Measurements from ENCODE around the gene AHSG. TPM values are rescaled to one million over a fixed set of nuclear protein-coding genes. Genes with fewer than 3 reads are reported as not detected.

AHSG gene
- total and polyA plus RNA-seq, 2 experiments from 2014 or later = 0.10 to 0.18 TPM

DNA sequence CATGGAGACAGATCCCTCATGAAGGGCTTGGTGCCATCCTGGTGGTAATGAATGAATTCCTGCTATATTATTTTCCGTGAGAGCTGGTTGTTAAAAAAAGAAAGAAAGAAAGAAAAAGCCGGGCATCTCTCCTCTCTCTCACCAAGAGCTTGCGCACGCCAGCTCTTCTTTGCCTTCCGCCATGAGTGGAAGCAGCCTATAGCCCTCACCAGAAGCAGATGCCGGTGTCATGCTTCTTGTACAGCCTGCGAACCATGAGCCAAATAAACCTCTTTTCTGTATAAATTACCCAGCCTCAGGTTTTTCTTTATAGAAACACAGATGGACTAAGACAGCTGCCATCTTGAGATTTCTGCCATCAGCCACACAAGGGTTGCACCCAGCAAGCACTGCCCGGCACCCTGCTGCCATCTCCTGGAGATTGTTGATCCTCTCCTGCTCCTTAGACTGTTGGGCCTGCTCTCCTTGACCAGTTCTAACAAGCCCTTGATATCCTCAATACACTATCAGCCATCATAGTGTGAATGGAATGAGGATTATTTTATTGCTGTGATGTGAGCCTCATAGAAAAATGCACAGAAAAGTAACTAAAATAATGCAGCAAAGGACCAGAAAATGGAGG lies 3.5 kb upstream of the AHSG start:
- Mint-ChIP-seq H3K27me3 (ENCODE audit: insufficient read depth, low read depth, poor library complexity) (no peaks in the 10 kb centered on the region), H3K4me3 (no peak overlapping the region), H3K4me1 (peaks cover 1% of the 10 kb centered on the region; the same call in 1 of the 3 replicates), H3K27ac (no peak overlapping the region), H3K9me3 (no peaks in the 10 kb centered on the region), H3K36me3 (ENCODE audit: low read depth) (no peaks in the 10 kb centered on the region)
- H3K27me3 ChIP-seq (ENCODE audit: insufficient read depth) = no peaks in the 10 kb centered on the region
- no peak overlapping the region for H3K4me3 ChIP-seq
- H4K20me1 ChIP-seq (replicated peaks; ENCODE audit: insufficient read depth) = no peaks in the 10 kb centered on the region
- H3F3A ChIP-seq (replicated peaks; ENCODE audit: low read depth) = no peaks in the 10 kb centered on the region
- no peaks in the 10 kb centered on the region for H3K79me2 ChIP-seq (replicated peaks; ENCODE audit: insufficient read depth)
- H3K27ac ChIP-seq (ENCODE audit: low read depth) = no peak overlapping the region
- TF ChIP-seq STAT1 (IDR thresholded peaks at IDR 0.05; ENCODE audit: unreplicated experiment) = no peak
- TF ChIP-seq, protein P1, sequence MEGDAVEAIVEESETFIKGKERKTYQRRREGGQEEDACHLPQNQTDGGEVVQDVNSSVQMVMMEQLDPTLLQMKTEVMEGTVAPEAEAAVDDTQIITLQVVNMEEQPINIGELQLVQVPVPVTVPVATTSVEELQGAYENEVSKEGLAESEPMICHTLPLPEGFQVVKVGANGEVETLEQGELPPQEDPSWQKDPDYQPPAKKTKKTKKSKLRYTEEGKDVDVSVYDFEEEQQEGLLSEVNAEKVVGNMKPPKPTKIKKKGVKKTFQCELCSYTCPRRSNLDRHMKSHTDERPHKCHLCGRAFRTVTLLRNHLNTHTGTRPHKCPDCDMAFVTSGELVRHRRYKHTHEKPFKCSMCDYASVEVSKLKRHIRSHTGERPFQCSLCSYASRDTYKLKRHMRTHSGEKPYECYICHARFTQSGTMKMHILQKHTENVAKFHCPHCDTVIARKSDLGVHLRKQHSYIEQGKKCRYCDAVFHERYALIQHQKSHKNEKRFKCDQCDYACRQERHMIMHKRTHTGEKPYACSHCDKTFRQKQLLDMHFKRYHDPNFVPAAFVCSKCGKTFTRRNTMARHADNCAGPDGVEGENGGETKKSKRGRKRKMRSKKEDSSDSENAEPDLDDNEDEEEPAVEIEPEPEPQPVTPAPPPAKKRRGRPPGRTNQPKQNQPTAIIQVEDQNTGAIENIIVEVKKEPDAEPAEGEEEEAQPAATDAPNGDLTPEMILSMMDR (conservative IDR thresholded peaks at IDR 0.05; ENCODE audit: low read depth in 2 of 2) = peak in 1 of 2 experiments; percentile 54; a peak in 2 of 4 replicates
- no peak overlapping the region for H3K4me2 ChIP-seq
- ATAC-seq = peak; percentile 26; the same call in 1 of the 3 replicates
- H3K36me3 ChIP-seq (ENCODE audit: insufficient read depth) = no peaks in the 10 kb centered on the region
- no peak overlapping the region for H2AFZ ChIP-seq
- peak; percentile 18 for DNase-seq (ENCODE audit: low spot score)
- no peaks in the 10 kb centered on the region for H3K4me1 ChIP-seq (ENCODE audit: insufficient read depth)
- no peaks in the 10 kb centered on the region for H3K9me2 ChIP-seq (ENCODE audit: insufficient read depth)

DNA sequence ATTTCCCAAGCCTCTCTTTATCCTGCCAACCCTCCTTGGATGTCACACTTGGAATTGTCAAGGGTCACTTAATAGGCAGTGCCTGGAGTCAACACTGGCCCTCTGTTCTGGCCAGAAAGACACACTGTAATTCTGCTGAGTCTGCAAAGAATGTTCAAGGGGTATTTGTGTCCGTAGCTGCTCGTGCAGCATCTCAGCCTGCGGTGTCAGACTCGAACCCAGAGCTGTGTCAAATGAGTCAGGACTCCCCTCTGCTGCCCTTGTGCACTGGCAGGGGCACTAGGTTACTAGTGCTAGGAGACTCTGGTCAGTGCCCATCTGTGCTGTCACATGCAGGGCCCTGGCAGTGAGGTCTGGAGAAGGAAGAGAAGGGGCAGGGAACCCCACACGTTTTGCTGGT lies 795 bp upstream of the AHSG start:
- TF ChIP-seq ZNF114 (CRISPR knock-in tag; IDR thresholded peaks at IDR 0.05) (no peak), EZH2phosphoT487 (IDR thresholded peaks at IDR 0.05; ENCODE audit: unreplicated experiment) (no peak), STAT1 (IDR thresholded peaks at IDR 0.05; ENCODE audit: unreplicated experiment) (no peak), NANOG (IDR thresholded peaks at IDR 0.05; ENCODE audit: borderline replicate concordance) (no peak), JUNB (IDR thresholded peaks at IDR 0.05; ENCODE audit: unreplicated experiment) (no peak)
- no peak overlapping the region for H3K4me3 ChIP-seq
- no peak for DNase-seq (ENCODE audit: low spot score)
- no peaks in the 10 kb centered on the region for H4K20me1 ChIP-seq (replicated peaks; ENCODE audit: insufficient read depth)
- no peak overlapping the region for H3K4me2 ChIP-seq
- no peak overlapping the region for H3K27ac Mint-ChIP-seq
- H3K36me3 ChIP-seq (ENCODE audit: insufficient read depth) = no peaks in the 10 kb centered on the region
- H3K9me2 ChIP-seq (ENCODE audit: insufficient read depth) = no peaks in the 10 kb centered on the region
- H3K27me3 ChIP-seq (ENCODE audit: insufficient read depth) = no peaks in the 10 kb centered on the region
- H3K4me1 Mint-ChIP-seq = peaks cover 7% of the 10 kb centered on the region
- peaks cover 6% of the 10 kb centered on the region; the same call in 1 of the 2 replicates for H3K4me1 ChIP-seq (ENCODE audit: insufficient read depth)
- H3K27me3 Mint-ChIP-seq (ENCODE audit: insufficient read depth, low read depth, poor library complexity) = peaks cover 6% of the 10 kb centered on the region
- no peaks in the 10 kb centered on the region for H3F3A ChIP-seq (replicated peaks; ENCODE audit: low read depth)
- no peaks in the 10 kb centered on the region for H3K36me3 Mint-ChIP-seq (ENCODE audit: low read depth)
- no peak for ATAC-seq
- H3K9me3 Mint-ChIP-seq = peaks cover 3% of the 10 kb centered on the region; the same call in 1 of the 3 replicates
- H2AFZ ChIP-seq = no peak overlapping the region
- H3K79me2 ChIP-seq (replicated peaks; ENCODE audit: insufficient read depth) = no peaks in the 10 kb centered on the region
- H3K27ac ChIP-seq (ENCODE audit: low read depth) = no peak overlapping the region
- no peak overlapping the region for H3K4me3 Mint-ChIP-seq

DNA sequence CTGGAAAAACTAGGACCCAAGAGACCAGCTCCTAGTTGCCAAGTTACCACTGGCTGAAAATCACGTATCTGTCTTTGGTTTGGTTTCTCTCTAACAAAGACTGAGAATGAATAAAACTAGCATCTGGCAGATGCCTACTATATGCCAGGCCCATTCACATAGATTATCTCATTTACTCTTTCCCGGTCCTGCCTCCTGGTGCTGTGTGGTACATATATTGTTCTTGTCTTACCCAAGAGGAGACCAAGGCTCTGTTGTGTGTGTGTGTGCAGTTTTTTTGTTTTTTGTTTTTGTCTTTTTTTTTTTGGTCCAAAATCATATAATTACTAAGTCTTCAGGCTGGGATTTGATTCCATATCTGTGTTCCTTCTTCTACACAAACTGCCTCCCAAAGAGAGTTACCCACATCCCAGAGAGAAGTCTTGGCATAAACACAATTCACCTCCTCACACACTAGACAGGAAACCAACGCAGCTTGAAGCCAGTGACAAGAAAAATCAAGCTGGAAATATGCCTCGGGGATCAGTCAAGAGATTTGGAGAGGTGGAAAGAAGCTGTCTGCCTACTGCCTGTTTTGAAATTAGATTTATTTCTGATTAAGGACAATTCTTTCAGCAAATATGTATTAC lies 891 bp downstream of the AHSG start:
- DNase-seq (ENCODE audit: low spot score) = no peak
- peaks cover 15% of the 10 kb centered on the region for H3K27me3 Mint-ChIP-seq (ENCODE audit: insufficient read depth, low read depth, poor library complexity)
- Histone ChIP-seq H3F3A (replicated peaks; ENCODE audit: low read depth) (no peaks in the 10 kb centered on the region), H3K27me3 (ENCODE audit: insufficient read depth) (peaks cover 6% of the 10 kb centered on the region; the same call in 1 of the 2 replicates), H3K4me1 (ENCODE audit: insufficient read depth) (peaks cover 11% of the 10 kb centered on the region), H3K4me2 (no peak overlapping the region), H3K9me2 (ENCODE audit: insufficient read depth) (no peaks in the 10 kb centered on the region), H3K27ac (ENCODE audit: low read depth) (no peak overlapping the region), H3K4me3 (no peak overlapping the region), H4K20me1 (replicated peaks; ENCODE audit: insufficient read depth) (no peaks in the 10 kb centered on the region), H3K36me3 (ENCODE audit: insufficient read depth) (no peaks in the 10 kb centered on the region), H2AFZ (no peak overlapping the region), H3K79me2 (replicated peaks; ENCODE audit: insufficient read depth) (no peaks in the 10 kb centered on the region)
- peaks cover 3% of the 10 kb centered on the region; the same call in 1 of the 3 replicates for H3K9me3 Mint-ChIP-seq
- no peak for ATAC-seq
- no peak overlapping the region for H3K4me3 Mint-ChIP-seq
- H3K27ac Mint-ChIP-seq = no peak overlapping the region
- no peaks in the 10 kb centered on the region for H3K36me3 Mint-ChIP-seq (ENCODE audit: low read depth)
- peaks cover 13% of the 10 kb centered on the region for H3K4me1 Mint-ChIP-seq
- TF ChIP-seq, protein P2, sequence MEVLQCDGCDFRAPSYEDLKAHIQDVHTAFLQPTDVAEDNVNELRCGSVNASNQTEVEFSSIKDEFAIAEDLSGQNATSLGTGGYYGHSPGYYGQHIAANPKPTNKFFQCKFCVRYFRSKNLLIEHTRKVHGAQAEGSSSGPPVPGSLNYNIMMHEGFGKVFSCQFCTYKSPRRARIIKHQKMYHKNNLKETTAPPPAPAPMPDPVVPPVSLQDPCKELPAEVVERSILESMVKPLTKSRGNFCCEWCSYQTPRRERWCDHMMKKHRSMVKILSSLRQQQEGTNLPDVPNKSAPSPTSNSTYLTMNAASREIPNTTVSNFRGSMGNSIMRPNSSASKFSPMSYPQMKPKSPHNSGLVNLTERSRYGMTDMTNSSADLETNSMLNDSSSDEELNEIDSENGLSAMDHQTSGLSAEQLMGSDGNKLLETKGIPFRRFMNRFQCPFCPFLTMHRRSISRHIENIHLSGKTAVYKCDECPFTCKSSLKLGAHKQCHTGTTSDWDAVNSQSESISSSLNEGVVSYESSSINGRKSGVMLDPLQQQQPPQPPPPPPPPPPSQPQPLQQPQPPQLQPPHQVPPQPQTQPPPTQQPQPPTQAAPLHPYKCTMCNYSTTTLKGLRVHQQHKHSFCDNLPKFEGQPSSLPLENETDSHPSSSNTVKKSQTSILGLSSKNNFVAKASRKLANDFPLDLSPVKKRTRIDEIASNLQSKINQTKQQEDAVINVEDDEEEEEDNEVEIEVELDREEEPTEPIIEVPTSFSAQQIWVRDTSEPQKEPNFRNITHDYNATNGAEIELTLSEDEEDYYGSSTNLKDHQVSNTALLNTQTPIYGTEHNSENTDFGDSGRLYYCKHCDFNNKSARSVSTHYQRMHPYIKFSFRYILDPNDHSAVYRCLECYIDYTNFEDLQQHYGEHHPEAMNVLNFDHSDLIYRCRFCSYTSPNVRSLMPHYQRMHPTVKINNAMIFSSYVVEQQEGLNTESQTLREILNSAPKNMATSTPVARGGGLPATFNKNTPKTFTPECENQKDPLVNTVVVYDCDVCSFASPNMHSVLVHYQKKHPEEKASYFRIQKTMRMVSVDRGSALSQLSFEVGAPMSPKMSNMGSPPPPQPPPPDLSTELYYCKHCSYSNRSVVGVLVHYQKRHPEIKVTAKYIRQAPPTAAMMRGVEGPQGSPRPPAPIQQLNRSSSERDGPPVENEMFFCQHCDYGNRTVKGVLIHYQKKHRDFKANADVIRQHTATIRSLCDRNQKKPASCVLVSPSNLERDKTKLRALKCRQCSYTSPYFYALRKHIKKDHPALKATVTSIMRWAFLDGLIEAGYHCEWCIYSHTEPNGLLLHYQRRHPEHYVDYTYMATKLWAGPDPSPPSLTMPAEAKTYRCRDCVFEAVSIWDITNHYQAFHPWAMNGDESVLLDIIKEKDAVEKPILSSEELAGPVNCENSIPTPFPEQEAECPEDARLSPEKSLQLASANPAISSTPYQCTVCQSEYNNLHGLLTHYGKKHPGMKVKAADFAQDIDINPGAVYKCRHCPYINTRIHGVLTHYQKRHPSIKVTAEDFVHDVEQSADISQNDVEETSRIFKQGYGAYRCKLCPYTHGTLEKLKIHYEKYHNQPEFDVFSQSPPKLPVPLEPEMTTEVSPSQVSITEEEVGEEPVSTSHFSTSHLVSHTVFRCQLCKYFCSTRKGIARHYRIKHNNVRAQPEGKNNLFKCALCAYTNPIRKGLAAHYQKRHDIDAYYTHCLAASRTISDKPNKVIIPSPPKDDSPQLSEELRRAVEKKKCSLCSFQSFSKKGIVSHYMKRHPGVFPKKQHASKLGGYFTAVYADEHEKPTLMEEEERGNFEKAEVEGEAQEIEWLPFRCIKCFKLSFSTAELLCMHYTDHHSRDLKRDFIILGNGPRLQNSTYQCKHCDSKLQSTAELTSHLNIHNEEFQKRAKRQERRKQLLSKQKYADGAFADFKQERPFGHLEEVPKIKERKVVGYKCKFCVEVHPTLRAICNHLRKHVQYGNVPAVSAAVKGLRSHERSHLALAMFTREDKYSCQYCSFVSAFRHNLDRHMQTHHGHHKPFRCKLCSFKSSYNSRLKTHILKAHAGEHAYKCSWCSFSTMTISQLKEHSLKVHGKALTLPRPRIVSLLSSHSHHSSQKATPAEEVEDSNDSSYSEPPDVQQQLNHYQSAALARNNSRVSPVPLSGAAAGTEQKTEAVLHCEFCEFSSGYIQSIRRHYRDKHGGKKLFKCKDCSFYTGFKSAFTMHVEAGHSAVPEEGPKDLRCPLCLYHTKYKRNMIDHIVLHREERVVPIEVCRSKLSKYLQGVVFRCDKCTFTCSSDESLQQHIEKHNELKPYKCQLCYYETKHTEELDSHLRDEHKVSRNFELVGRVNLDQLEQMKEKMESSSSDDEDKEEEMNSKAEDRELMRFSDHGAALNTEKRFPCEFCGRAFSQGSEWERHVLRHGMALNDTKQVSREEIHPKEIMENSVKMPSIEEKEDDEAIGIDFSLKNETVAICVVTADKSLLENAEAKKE (CRISPR knock-in tag; IDR thresholded peaks at IDR 0.05) = no peak
- TF ChIP-seq NANOG (IDR thresholded peaks at IDR 0.05; ENCODE audit: borderline replicate concordance) (no peak), ZNF114 (CRISPR knock-in tag; IDR thresholded peaks at IDR 0.05) (no peak), EZH2phosphoT487 (IDR thresholded peaks at IDR 0.05; ENCODE audit: unreplicated experiment) (no peak), STAT1 (IDR thresholded peaks at IDR 0.05; ENCODE audit: unreplicated experiment) (no peak)
